IMR-90 (cell line): ENCODE results near the gene CIRBP. TPM values are rescaled to one million over a fixed set of nuclear protein-coding genes. Genes with fewer than 3 reads are reported as not detected.

Experiments
- ATAC-seq: fragments of 200-7000 bp; cut with Tn5 transposase; 2 replicates; pipeline ENCODE4 v1.9.1; 2020; ENCODE audit warnings: low read depth, mild to moderate bottlenecking, moderate library complexity
- BruUV-seq: library from RNA; stranded (reverse); fragments of 400-500 nt; replicated peaks from 2 replicates; lab custom pipeline; 2021; lab: Mats Ljungman, UMichigan
- CTCF ChIA-PET: fragments of 300-600 bp; formaldehyde crosslinking; extraction: SDS; loops from one replicate; lab custom pipeline; 2021; ENCODE audit warnings: antibody characterized with exemption; lab: Yijun Ruan, JAX
- POLR2A ChIA-PET: fragments of 300-600 bp; sonication (Branson Sonifier 250); formaldehyde crosslinking; loops from one replicate; lab custom pipeline; 2022; ENCODE audit warnings: antibody characterized with exemption; ENCODE audit not compliant: unreplicated experiment; lab: Charles Lee
- DNase-seq: peaks from one replicate; pipeline ENCODE4 v3.0.0; 2013
- H2AFZ ChIP-seq: replicated peaks from 2 replicates; pipeline ENCODE3; 2013; ENCODE audit warnings: low read length, mild to moderate bottlenecking; ENCODE audit not compliant: poor library complexity
- H2AK5ac ChIP-seq: 2 replicates; pipeline ENCODE4 v1.6.1; 2013; ENCODE audit warnings: low read depth, low read length, inconsistent platforms
- H2AK9ac ChIP-seq: replicated peaks from 2 replicates; pipeline ENCODE3; 2013; ENCODE audit warnings: mild to moderate bottlenecking, low read depth, low read length, moderate library complexity; ENCODE audit not compliant: poor library complexity
- H2BK120ac ChIP-seq: 2 replicates; pipeline ENCODE4 v1.6.1; 2013; ENCODE audit warnings: low read depth, low read length, inconsistent platforms
- H2BK15ac ChIP-seq: 3 replicates; pipeline ENCODE4 v1.6.1; 2013; ENCODE audit warnings: low read depth, low read length, inconsistent platforms
- H2BK20ac ChIP-seq: 2 replicates; pipeline ENCODE4 v1.6.1; 2013; ENCODE audit warnings: low read depth, mild to moderate bottlenecking, inconsistent platforms, low read length, moderate library complexity
- H2BK5ac ChIP-seq: 2 replicates; pipeline ENCODE4 v1.6.1; 2013; ENCODE audit warnings: mild to moderate bottlenecking, low read depth, low read length, inconsistent platforms; ENCODE audit not compliant: poor library complexity, severe bottlenecking
- H3K14ac ChIP-seq: replicated peaks from 2 replicates; pipeline ENCODE4 v1.6.1; 2013; ENCODE audit warnings: low read depth, low read length, inconsistent platforms
- H3K18ac ChIP-seq: 2 replicates; pipeline ENCODE4 v1.6.1; 2013; ENCODE audit warnings: low read depth, low read length, control low read depth
- H3K23ac ChIP-seq: 2 replicates; pipeline ENCODE4 v1.6.1; 2013; ENCODE audit warnings: low read depth, low read length, inconsistent platforms
- H3K27ac ChIP-seq: 2 replicates; pipeline ENCODE4 v1.5.1; 2013; ENCODE audit warnings: mild to moderate bottlenecking, control low read depth, low read length; ENCODE audit not compliant: insufficient read depth
- H3K27me3 ChIP-seq: 2 replicates; pipeline ENCODE4 v1.6.1; 2013; ENCODE audit warnings: low read length; ENCODE audit not compliant: control insufficient read depth, insufficient read depth
- H3K36me3 ChIP-seq: 2 replicates; pipeline ENCODE4 v1.6.1; 2013; ENCODE audit warnings: low read length, mixed read lengths; ENCODE audit not compliant: control insufficient read depth, insufficient read depth
- H3K4ac ChIP-seq: 2 replicates; pipeline ENCODE4 v1.6.1; 2013; ENCODE audit warnings: low read depth, low read length, inconsistent platforms
- H3K4me1 ChIP-seq: 2 replicates; pipeline ENCODE4 v1.6.1; 2013; ENCODE audit warnings: low read length, mixed read lengths; ENCODE audit not compliant: control insufficient read depth, insufficient read depth
- H3K4me2 ChIP-seq: 2 replicates; pipeline ENCODE4 v1.6.1; 2013; ENCODE audit warnings: low read depth, mild to moderate bottlenecking, control low read depth, low read length, moderate library complexity
- H3K4me3 ChIP-seq: 2 replicates; pipeline ENCODE4 v1.5.1; 2013; ENCODE audit warnings: low read depth, mild to moderate bottlenecking, control low read depth, low read length, moderate library complexity; ENCODE audit not compliant: insufficient read depth
- H3K56ac ChIP-seq: 2 replicates; pipeline ENCODE4 v1.6.1; 2013; ENCODE audit warnings: low read length, inconsistent platforms; ENCODE audit not compliant: insufficient read depth; ENCODE audit errors: extremely low read depth
- H3K79me1 ChIP-seq, 2 experiments: 2 replicates each; pipeline ENCODE4 v1.6.1; 2013; ENCODE audit warnings: low read length in 2 of 2, inconsistent platforms in 1 of 2, low read depth in 1 of 2
- H3K9ac ChIP-seq: 2 replicates; pipeline ENCODE4 v1.6.1; 2013; ENCODE audit warnings: low read depth, low read length, control low read depth
- H3K9me1 ChIP-seq: 2 replicates; pipeline ENCODE4 v1.6.1; 2013; ENCODE audit warnings: low read length, inconsistent platforms; ENCODE audit not compliant: insufficient read depth
- H3K9me3 ChIP-seq: 2 replicates; pipeline ENCODE4 v1.6.1; 2013; ENCODE audit warnings: low read length; ENCODE audit not compliant: control insufficient read depth, insufficient read depth
- H4K20me1 ChIP-seq: 2 replicates; pipeline ENCODE4 v1.6.1; 2013; ENCODE audit warnings: low read length, inconsistent platforms; ENCODE audit not compliant: insufficient read depth
- H4K5ac ChIP-seq: 2 replicates; pipeline ENCODE4 v1.6.1; 2013; ENCODE audit warnings: mild to moderate bottlenecking, low read depth, low read length, control low read depth
- H4K8ac ChIP-seq, 2 experiments: 2 replicates each; pipeline ENCODE4 v1.6.1; 2013; ENCODE audit warnings: low read depth in 2 of 2, low read length in 2 of 2, control low read depth in 1 of 2, inconsistent platforms in 1 of 2
- H4K91ac ChIP-seq: 2 replicates; pipeline ENCODE4 v1.6.1; 2013; ENCODE audit warnings: low read depth, low read length, inconsistent platforms; ENCODE audit not compliant: insufficient read depth
- BHLHE40 ChIP-seq: fragments of 150-350 bp; IDR thresholded peaks from 2 replicates; pipeline ENCODE4 v1.6.1; 2016; ENCODE audit warnings: mild to moderate bottlenecking, low read depth, low read length
- CEBPB ChIP-seq: IDR thresholded peaks from 2 replicates; pipeline ENCODE4 v1.6.1; 2012; ENCODE audit warnings: low read depth, low read length, improper control_type of control experiment
- CHD1 ChIP-seq: IDR thresholded peaks from 2 replicates; pipeline ENCODE4 v1.6.1; 2012; ENCODE audit warnings: low read depth, low read length, improper control_type of control experiment
- ELK1 ChIP-seq: fragments of 150-350 bp; IDR thresholded peaks from 2 replicates; pipeline ENCODE4 v1.6.1; 2016; ENCODE audit warnings: low read depth, mild to moderate bottlenecking, low read length, moderate library complexity, borderline replicate concordance
- FOS ChIP-seq: fragments of 150-350 bp; IDR thresholded peaks from 2 replicates; pipeline ENCODE4 v1.6.1; 2016; ENCODE audit warnings: low read depth, low read length
- MAFK ChIP-seq: IDR thresholded peaks from 2 replicates; pipeline ENCODE4 v1.6.1; 2012; ENCODE audit warnings: low read depth, low read length, improper control_type of control experiment
- MAZ ChIP-seq: IDR thresholded peaks from 2 replicates; pipeline ENCODE4 v1.6.1; 2012; ENCODE audit warnings: low read depth, mild to moderate bottlenecking, low read length, improper control_type of control experiment, moderate library complexity, borderline replicate concordance
- MXI1 ChIP-seq: IDR thresholded peaks from 2 replicates; pipeline ENCODE4 v1.6.1; 2012; ENCODE audit warnings: low read depth, mild to moderate bottlenecking, low read length, moderate library complexity, borderline replicate concordance
- NFE2L2 ChIP-seq: fragments of 150-350 bp; IDR thresholded peaks from 2 replicates; pipeline ENCODE4 v1.6.1; 2016; ENCODE audit warnings: low read depth, mild to moderate bottlenecking, low read length
- POLR2A ChIP-seq: IDR thresholded peaks from 2 replicates; pipeline ENCODE4 v1.6.1; 2012; ENCODE audit warnings: mild to moderate bottlenecking, low read depth, low read length
- RAD21 ChIP-seq: IDR thresholded peaks from 2 replicates; pipeline ENCODE4 v1.6.1; 2012; ENCODE audit warnings: low read length, improper control_type of control experiment
- RCOR1 ChIP-seq: IDR thresholded peaks from 2 replicates; pipeline ENCODE4 v1.6.1; 2012; ENCODE audit warnings: mild to moderate bottlenecking, low read length, improper control_type of control experiment; ENCODE audit not compliant: insufficient replicate concordance
- RFX5 ChIP-seq: IDR thresholded peaks from 2 replicates; pipeline ENCODE4 v1.8.0; 2012; ENCODE audit warnings: low read depth, mild to moderate bottlenecking, low read length, moderate library complexity
- SMC3 ChIP-seq: fragments of 150-350 bp; IDR thresholded peaks from 2 replicates; pipeline ENCODE4 v1.6.1; 2016; ENCODE audit warnings: low read depth, mild to moderate bottlenecking, antibody characterized with exemption, low read length, moderate library complexity
- USF2 ChIP-seq: fragments of 150-350 bp; IDR thresholded peaks from 2 replicates; pipeline ENCODE4 v1.6.1; 2017; ENCODE audit warnings: mild to moderate bottlenecking, antibody characterized with exemption, low read length, low read depth
- WGBS, 2 experiments: methylation state at CpG; one replicate each; pipeline versions ENCODE4 v1.1.5 to v1.1.7; 2013; ENCODE audit warnings: missing lambda C conversion rate in 2 of 2; ENCODE audit not compliant: insufficient read length in 1 of 2; ENCODE audit errors: extremely low coverage in 2 of 2; 5-methylcytosine and 5-hydroxymethylcytosine counted together
- dilution Hi-C: fragments of 300-500 bp; cut with HindIII; formaldehyde crosslinking; loops from one replicate; pipeline ENCODE4 v1.14.3; 2018; ENCODE audit warnings: low sequenced_read_pairs; ENCODE audit not compliant: unreplicated experiment
- in situ Hi-C: fragments of 300-500 bp; cut with MboI; formaldehyde crosslinking; loops from 3 replicates; pipeline ENCODE4 v1.14.3; 2019; ENCODE audit warnings: low sequenced_read_pairs, inconsistent platforms, mixed read lengths
- intact Hi-C: fragments of 100-400 bp; cut with micrococcal nuclease; formaldehyde crosslinking; loops from 2 replicates; pipeline ENCODE4 v1.10.0; 2022
- polyA plus RNA-seq, 3 experiments: library from polyadenylated mRNA; depleted of rRNA; stranded (reverse); fragments of >200 nt; gene quantifications; 2 replicates each; pipeline ENCODE4 v1.2.3, GENCODE V29; 2012; ENCODE audit warnings: low replicate concordance in 1 of 3
- total RNA-seq: library from RNA; depleted of rRNA; stranded (reverse); fragments of >200 nt; gene quantifications from 2 replicates; pipeline ENCODE4 v1.2.3, GENCODE V29; 2012
- TF ChIP-seq, protein P1 (sequence below): conservative IDR thresholded peaks from 2 replicates; pipeline ENCODE4 v1.5.1; 2012; ENCODE audit warnings: mild to moderate bottlenecking, low read depth, low read length, improper control_type of control experiment

Gene CIRBP
- total and polyA plus RNA-seq, 2 of the 4 experiments (the other 2 are of a cell fraction), result 299 to 542 TPM

DNA sequence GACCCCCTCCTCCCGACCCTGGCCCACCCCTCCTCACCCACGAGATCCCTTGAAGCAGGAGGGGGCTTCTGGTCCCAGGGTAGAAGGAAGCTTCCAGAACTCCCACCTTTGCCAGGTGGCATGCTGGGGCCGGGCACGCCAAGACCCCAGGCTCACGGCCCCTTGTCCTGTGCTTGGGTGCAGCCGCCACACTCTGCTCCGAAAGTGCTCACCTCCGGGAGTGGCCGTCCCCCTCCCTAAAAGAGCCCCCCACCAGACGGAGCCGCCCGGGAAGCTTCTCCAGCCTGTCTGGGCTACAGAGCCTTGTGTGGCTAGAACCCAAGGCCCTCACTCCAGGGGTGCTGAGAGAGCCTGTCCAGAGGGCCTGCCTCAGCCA is 14.8 kb downstream of the CIRBP start:
- Histone ChIP-seq H2BK5ac (no peak overlapping the region), H2BK20ac (no peak overlapping the region), H3K14ac (no peak overlapping the region), H3K23ac (no peak overlapping the region), H2AK5ac (no peak overlapping the region), H3K4me1 (no peaks in the 10 kb centered on the region), H3K36me3 (peaks cover 4% of the 10 kb centered on the region), H2BK15ac (no peak overlapping the region), H3K27ac (no peak overlapping the region), H3K9me3 (no peaks in the 10 kb centered on the region), H3K27me3 (peaks cover 41% of the 10 kb centered on the region), H3K4ac (no peak overlapping the region), H3K4me3 (no peak overlapping the region), H3K9me1 (no peaks in the 10 kb centered on the region), H3K9ac (no peak overlapping the region), H4K8ac (no peak overlapping the region), H3K4me2 (no peak overlapping the region), H2AFZ (no peak overlapping the region), H3K56ac (no peak overlapping the region), H3K79me1 (peaks cover 0 to 10% of the 10 kb centered on the region in 2 experiments; a peak in 1 of 4 replicates), H4K5ac (no peak overlapping the region), H3K18ac (no peak overlapping the region), H4K91ac (no peak overlapping the region), H2AK9ac (no peak overlapping the region), H4K20me1 (peaks cover 16% of the 10 kb centered on the region), H2BK120ac (no peak overlapping the region)
- in situ Hi-C loops, result loop anchor here (5.0 kb wide), 1 partner anchor 78 kb away; no protein-coding TSS in a partner anchor
- DNase-seq (no peak), ATAC-seq (no peak)
- TF ChIP-seq SMC3 (no peak), POLR2A (no peak), ELK1 (no peak), RAD21 (no peak), MAZ (no peak), RCOR1 (no peak), BHLHE40 (no peak), NFE2L2 (no peak), FOS (no peak), MAFK (no peak), MXI1 (no peak), USF2 (no peak), CHD1 (no peak), RFX5 (no peak), CEBPB (no peak)
- TF ChIP-seq, protein P1, sequence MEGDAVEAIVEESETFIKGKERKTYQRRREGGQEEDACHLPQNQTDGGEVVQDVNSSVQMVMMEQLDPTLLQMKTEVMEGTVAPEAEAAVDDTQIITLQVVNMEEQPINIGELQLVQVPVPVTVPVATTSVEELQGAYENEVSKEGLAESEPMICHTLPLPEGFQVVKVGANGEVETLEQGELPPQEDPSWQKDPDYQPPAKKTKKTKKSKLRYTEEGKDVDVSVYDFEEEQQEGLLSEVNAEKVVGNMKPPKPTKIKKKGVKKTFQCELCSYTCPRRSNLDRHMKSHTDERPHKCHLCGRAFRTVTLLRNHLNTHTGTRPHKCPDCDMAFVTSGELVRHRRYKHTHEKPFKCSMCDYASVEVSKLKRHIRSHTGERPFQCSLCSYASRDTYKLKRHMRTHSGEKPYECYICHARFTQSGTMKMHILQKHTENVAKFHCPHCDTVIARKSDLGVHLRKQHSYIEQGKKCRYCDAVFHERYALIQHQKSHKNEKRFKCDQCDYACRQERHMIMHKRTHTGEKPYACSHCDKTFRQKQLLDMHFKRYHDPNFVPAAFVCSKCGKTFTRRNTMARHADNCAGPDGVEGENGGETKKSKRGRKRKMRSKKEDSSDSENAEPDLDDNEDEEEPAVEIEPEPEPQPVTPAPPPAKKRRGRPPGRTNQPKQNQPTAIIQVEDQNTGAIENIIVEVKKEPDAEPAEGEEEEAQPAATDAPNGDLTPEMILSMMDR, result no peak
- 80% methylated on average over 1 of the region's 12 CpGs; no CpG with 5 or more reads in 1 of the 2 experiments for WGBS, 2 experiments
- dilution Hi-C loops, result no loop called here
- BruUV-seq, result no TSS peak
- intact Hi-C loops, result loop anchor here (2.0 kb wide), 1 partner anchor 95 kb away; no protein-coding TSS in a partner anchor
- CTCF ChIA-PET, result no interaction called here
- POLR2A ChIA-PET, result interaction anchor here (1.0 kb wide), 1 partner anchor 9 kb away, joined by 5 read pairs; the partner anchor contains the start of gene FAM174C
